Fibroblast of peridontal ligament (primary cell): ENCODE results near the gene CHN1.

Experiments used
- DNase-seq: peaks from one replicate; pipeline ENCODE4 v3.0.0-alpha.2; 2010; ENCODE audit errors: extremely low read depth

CHN1 gene

GRCh38 chr2:174924061-174924693, 81.0 kb downstream of the CHN1 start:
- DNase-seq: no peak

GRCh38 chr2:174919947-174920595, 85.1 kb downstream of the CHN1 start:
- no peak for DNase-seq

- DNase-seq: no peak
These were observed 86.2 kb downstream of the CHN1 start for GRCh38 chr2:174918886-174919526.

GRCh38 chr2:174916270-174916930, 88.8 kb downstream of the CHN1 start:
- no peak for DNase-seq

- DNase-seq: peak; percentile 36
These were observed 90.1 kb downstream of the CHN1 start for GRCh38 chr2:174914853-174915760.

- DNase-seq: no peak
These were observed 96.9 kb downstream of the CHN1 start for GRCh38 chr2:174908284-174908683.

GRCh38 chr2:174903264-174903556, 102.0 kb downstream of the CHN1 start:
- no peak for DNase-seq

- DNase-seq: no peak
These were observed 102.5 kb downstream of the CHN1 start for GRCh38 chr2:174902506-174903263.

GRCh38 chr2:174901075-174901474, 104.1 kb downstream of the CHN1 start:
- peak; percentile 71 for DNase-seq

- no peak for DNase-seq
These were observed 107.9 kb downstream of the CHN1 start for GRCh38 chr2:174897286-174897685.

GRCh38 chr2:174893018-174893417, 112.2 kb downstream of the CHN1 start:
- no peak for DNase-seq

GRCh38 chr2:174892546-174892945, 112.6 kb downstream of the CHN1 start:
- no peak for DNase-seq

- no peak for DNase-seq
These were observed 116.4 kb downstream of the CHN1 start for GRCh38 chr2:174888646-174889271.

GRCh38 chr2:174888146-174888545, 117.0 kb downstream of the CHN1 start:
- peak; percentile 80 for DNase-seq

GRCh38 chr2:174882416-174882815, 122.8 kb downstream of the CHN1 start:
- DNase-seq: no peak

GRCh38 chr2:174881678-174882077, 123.5 kb downstream of the CHN1 start:
- no peak for DNase-seq

GRCh38 chr2:174878537-174879147, 126.5 kb downstream of the CHN1 start:
- peak; percentile 83 for DNase-seq

GRCh38 chr2:174877751-174878150, 127.4 kb downstream of the CHN1 start:
- DNase-seq: peak; percentile 59

- no peak for DNase-seq
These were observed 127.9 kb downstream of the CHN1 start for GRCh38 chr2:174877301-174877700.

- DNase-seq: peak; percentile 35
These were observed 131.1 kb downstream of the CHN1 start for GRCh38 chr2:174874085-174874484.
